HepG2 (cell line): ENCODE data around the gene TP53AIP1.

Source experiments
- TF ChIP-seq, protein P1 (sequence below): sonication (generic); formaldehyde crosslinking; IDR thresholded peaks from 2 replicates; pipeline ENCODE4 v1.9.0; 2021; ENCODE audit warnings: missing genetic modification reagents, borderline replicate concordance
- TF ChIP-seq, protein P2 (sequence below): sonication (generic); formaldehyde crosslinking; IDR thresholded peaks from 2 replicates; pipeline ENCODE4 v1.5.0; 2020; ENCODE audit warnings: mild to moderate bottlenecking, missing genetic modification reagents, moderate library complexity

DNA sequence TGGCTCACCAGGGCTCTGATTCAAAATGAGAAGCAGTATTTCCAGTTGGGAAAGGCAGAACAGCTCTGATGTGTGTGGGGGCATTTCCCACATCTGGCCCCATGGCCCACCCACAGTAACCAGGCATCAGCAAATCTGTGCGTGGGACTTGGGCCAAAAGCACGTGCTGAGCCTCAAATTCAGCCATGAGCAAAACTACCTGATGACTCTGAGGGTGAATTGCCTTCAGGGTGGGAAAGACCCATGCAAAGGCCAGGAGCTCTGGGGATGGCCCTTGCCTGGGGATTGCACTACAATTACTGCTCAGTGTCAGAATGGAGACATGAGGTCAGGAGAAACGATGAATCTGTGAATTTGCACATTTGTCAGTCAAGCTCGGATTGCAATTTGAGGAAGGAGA, 20.9 kb downstream of the TP53AIP1 start:
- TF ChIP-seq, protein P1, sequence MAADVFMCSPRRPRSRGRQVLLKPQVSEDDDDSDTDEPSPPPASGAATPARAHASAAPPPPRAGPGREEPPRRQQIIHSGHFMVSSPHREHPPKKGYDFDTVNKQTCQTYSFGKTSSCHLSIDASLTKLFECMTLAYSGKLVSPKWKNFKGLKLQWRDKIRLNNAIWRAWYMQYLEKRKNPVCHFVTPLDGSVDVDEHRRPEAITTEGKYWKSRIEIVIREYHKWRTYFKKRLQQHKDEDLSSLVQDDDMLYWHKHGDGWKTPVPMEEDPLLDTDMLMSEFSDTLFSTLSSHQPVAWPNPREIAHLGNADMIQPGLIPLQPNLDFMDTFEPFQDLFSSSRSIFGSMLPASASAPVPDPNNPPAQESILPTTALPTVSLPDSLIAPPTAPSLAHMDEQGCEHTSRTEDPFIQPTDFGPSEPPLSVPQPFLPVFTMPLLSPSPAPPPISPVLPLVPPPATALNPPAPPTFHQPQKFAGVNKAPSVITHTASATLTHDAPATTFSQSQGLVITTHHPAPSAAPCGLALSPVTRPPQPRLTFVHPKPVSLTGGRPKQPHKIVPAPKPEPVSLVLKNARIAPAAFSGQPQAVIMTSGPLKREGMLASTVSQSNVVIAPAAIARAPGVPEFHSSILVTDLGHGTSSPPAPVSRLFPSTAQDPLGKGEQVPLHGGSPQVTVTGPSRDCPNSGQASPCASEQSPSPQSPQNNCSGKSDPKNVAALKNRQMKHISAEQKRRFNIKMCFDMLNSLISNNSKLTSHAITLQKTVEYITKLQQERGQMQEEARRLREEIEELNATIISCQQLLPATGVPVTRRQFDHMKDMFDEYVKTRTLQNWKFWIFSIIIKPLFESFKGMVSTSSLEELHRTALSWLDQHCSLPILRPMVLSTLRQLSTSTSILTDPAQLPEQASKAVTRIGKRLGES (CRISPR knock-in tag): no peak
- TF ChIP-seq, protein P2, sequence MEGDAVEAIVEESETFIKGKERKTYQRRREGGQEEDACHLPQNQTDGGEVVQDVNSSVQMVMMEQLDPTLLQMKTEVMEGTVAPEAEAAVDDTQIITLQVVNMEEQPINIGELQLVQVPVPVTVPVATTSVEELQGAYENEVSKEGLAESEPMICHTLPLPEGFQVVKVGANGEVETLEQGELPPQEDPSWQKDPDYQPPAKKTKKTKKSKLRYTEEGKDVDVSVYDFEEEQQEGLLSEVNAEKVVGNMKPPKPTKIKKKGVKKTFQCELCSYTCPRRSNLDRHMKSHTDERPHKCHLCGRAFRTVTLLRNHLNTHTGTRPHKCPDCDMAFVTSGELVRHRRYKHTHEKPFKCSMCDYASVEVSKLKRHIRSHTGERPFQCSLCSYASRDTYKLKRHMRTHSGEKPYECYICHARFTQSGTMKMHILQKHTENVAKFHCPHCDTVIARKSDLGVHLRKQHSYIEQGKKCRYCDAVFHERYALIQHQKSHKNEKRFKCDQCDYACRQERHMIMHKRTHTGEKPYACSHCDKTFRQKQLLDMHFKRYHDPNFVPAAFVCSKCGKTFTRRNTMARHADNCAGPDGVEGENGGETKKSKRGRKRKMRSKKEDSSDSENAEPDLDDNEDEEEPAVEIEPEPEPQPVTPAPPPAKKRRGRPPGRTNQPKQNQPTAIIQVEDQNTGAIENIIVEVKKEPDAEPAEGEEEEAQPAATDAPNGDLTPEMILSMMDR: no peak
